Measurements from ENCODE around the gene RRP1B. TPM values are rescaled to one million over a fixed set of nuclear protein-coding genes. Genes with fewer than 3 reads are reported as not detected.

The RRP1B gene
- total RNA-seq, 2 donors from 2014 or later, result 10.5 to 16.0 TPM

DNA sequence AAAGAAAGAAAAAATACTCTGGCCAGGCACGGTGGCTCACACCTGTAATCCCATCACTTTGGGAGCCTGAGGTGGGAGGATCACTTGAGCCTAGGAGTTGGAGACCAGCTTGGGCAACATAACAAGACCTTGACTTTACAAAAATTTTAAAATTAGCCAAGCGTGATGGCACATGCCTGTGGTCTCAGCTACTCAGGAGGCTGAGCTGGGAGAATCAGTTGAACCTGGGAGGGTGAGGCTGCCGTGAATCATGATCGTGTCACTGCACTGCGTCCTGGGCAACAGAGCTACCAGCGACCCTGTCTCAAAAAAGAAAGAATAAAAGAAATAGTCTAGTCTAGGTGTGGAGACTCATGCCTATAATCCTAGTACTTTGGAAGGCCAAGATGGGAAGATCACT, 22.3 kb downstream of the RRP1B start:
- Histone ChIP-seq H3K27ac (no peak overlapping the region), H3K4me3 (no peak overlapping the region), H3K4me1 (no peaks in the 10 kb centered on the region), H3K27me3 (no peaks in the 10 kb centered on the region), H3K36me3 (peaks cover 68% of the 10 kb centered on the region), H3K9me3 (no peaks in the 10 kb centered on the region)
- TF ChIP-seq, protein P1, sequence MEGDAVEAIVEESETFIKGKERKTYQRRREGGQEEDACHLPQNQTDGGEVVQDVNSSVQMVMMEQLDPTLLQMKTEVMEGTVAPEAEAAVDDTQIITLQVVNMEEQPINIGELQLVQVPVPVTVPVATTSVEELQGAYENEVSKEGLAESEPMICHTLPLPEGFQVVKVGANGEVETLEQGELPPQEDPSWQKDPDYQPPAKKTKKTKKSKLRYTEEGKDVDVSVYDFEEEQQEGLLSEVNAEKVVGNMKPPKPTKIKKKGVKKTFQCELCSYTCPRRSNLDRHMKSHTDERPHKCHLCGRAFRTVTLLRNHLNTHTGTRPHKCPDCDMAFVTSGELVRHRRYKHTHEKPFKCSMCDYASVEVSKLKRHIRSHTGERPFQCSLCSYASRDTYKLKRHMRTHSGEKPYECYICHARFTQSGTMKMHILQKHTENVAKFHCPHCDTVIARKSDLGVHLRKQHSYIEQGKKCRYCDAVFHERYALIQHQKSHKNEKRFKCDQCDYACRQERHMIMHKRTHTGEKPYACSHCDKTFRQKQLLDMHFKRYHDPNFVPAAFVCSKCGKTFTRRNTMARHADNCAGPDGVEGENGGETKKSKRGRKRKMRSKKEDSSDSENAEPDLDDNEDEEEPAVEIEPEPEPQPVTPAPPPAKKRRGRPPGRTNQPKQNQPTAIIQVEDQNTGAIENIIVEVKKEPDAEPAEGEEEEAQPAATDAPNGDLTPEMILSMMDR (IDR thresholded peaks at IDR 0.05), result no peak
- DNase-seq (ENCODE audit: low spot score), result no peak

DNA sequence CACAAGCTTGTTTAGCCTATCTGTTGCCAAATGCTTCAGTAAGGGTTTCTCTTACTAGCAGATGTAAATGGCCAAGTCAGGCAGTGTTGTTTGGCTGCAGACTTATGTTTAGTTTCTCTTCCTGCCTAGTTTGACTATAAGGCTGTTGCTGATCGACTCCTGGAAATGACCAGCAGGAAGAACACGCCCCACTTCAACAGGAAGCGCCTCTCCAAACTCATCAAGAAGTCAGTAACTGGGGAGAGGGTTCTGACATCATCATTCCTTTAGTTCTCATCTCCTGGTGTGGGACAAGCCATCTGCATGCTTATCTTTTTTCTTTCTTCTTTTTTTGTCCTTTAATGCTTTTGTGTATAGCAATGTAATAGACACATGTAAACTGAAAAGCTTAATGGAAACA, 25.1 kb downstream of the RRP1B start:
- Histone ChIP-seq H3K36me3 (peaks cover 73% of the 10 kb centered on the region), H3K27me3 (no peaks in the 10 kb centered on the region), H3K27ac (no peak overlapping the region), H3K4me1 (no peaks in the 10 kb centered on the region), H3K9me3 (no peaks in the 10 kb centered on the region), H3K4me3 (no peak overlapping the region)
- TF ChIP-seq, protein P1 (IDR thresholded peaks at IDR 0.05), result no peak
- no peak for DNase-seq (ENCODE audit: low spot score)

DNA sequence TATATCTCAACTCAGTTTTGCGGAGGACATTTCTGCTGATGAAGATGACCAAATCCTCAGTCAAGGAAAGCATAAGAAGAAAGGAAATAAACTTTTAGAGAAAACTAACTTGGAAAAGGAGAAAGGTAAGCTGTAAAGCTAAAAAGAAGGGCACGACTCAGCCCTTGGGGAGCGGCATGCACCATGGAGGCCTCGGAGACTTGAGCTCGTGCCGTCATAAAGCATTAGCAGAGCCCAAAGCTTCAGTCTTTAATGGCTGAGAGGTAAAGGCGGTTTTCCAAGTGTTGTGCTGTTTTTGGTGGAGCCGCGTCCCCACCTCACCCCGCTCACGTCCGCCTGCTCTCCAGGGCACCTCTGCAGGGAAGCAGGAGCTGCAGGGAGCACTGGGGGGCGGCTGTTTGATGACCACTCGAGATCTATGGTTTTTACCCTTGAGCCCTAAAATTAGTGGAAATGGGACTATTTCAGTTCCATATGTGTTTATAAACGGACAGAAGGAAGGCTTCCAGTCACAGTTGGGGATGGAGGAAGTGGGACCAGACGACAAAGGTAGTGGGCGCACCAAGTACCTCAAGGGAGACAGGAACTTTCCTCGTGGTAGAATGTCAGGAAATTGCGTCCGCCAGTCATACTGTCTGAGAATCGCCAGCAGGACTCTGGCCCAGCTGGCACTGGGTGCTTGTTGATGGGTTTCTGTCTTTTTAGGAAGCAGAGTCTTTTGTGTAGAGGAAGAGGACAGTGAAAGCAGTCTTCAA, 27.6 kb downstream of the RRP1B start:
- no peak for DNase-seq (ENCODE audit: low spot score)
- H3K4me3 ChIP-seq, result no peak overlapping the region
- no peaks in the 10 kb centered on the region for H3K27me3 ChIP-seq
- H3K9me3 ChIP-seq, result no peaks in the 10 kb centered on the region
- no peaks in the 10 kb centered on the region for H3K4me1 ChIP-seq
- TF ChIP-seq, protein P1 (IDR thresholded peaks at IDR 0.05), result no peak
- H3K27ac ChIP-seq, result no peak overlapping the region
- peaks cover 82% of the 10 kb centered on the region for H3K36me3 ChIP-seq

GRCh38 chr21:43687566-43688399, 28.4 kb downstream of the RRP1B start:
- Histone ChIP-seq H3K9me3 (no peaks in the 10 kb centered on the region), H3K27me3 (no peaks in the 10 kb centered on the region), H3K27ac (no peak overlapping the region), H3K4me1 (no peaks in the 10 kb centered on the region), H3K4me3 (no peak overlapping the region), H3K36me3 (peaks cover 89% of the 10 kb centered on the region)
- TF ChIP-seq, protein P1 (IDR thresholded peaks at IDR 0.05), result no peak
- DNase-seq (ENCODE audit: low spot score), result no peak

DNA sequence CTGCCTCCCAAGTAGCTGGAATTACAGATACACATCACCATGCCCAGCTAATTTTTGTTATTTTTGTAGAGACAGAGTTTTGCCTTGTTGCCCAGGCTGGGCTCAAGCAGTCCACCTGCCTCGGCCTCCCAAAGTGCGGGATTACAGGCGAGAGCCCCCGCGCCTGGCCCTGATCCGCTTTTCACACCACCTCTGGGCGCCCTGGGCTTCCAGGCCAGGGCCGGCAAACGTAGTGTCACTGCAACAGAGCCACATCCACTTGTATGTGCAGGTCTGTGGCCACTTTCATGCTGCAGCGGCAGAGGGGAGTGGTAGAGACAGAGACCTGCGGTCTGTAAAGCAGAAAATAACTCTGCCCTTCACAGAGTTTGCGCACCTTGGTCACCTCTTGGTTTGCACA, 29.5 kb downstream of the RRP1B start:
- H3K4me1 ChIP-seq, result no peaks in the 10 kb centered on the region
- H3K9me3 ChIP-seq, result no peaks in the 10 kb centered on the region
- H3K27me3 ChIP-seq, result no peaks in the 10 kb centered on the region
- H3K27ac ChIP-seq, result no peak overlapping the region
- H3K36me3 ChIP-seq, result peaks cover 86% of the 10 kb centered on the region
- no peak overlapping the region for H3K4me3 ChIP-seq
- TF ChIP-seq, protein P1 (IDR thresholded peaks at IDR 0.05), result no peak
- no peak for DNase-seq (ENCODE audit: low spot score)
